OCI-LY3 (cell line): ENCODE measurements around the gene C4BPB.

ENCODE experiments used
- H2AFZ ChIP-seq: fragments of 200-600, 300-600 bp; shearing (Covaris generic); 2 replicates; pipeline ENCODE4 v1.6.0; 2014; ENCODE audit warnings: antibody characterized with exemption, low read depth, low read length
- H3K27ac ChIP-seq: fragments of 200-600, 300-600 bp; sonication (generic); 2 replicates; pipeline ENCODE4 v1.5.1; 2014; ENCODE audit warnings: mild to moderate bottlenecking, low read length, moderate library complexity, mixed read lengths
- H3K27me3 ChIP-seq: fragments of 200-600, 300-600 bp; sonication (generic); 2 replicates; pipeline ENCODE4 v1.6.1; 2014; ENCODE audit warnings: low read depth, low read length, mixed read lengths
- H3K36me3 ChIP-seq: fragments of 200-600, 300-600 bp; sonication (generic); replicated peaks from 2 replicates; pipeline ENCODE3; 2014; ENCODE audit warnings: low read depth, low read length, mixed read lengths
- H3K4me1 ChIP-seq: fragments of 300-600, 200-600 bp; sonication (generic); 2 replicates; pipeline ENCODE4 v1.6.1; 2014; ENCODE audit warnings: low read length, mixed read lengths
- H3K4me2 ChIP-seq: fragments of 200-600, 300-600 bp; sonication (generic); 2 replicates; pipeline ENCODE4 v1.6.1; 2014; ENCODE audit warnings: low read length, mixed read lengths
- H3K4me3 ChIP-seq: fragments of 300-600, 200-600 bp; sonication (generic); 2 replicates; pipeline ENCODE4 v1.5.1; 2014; ENCODE audit warnings: antibody characterized with exemption, mild to moderate bottlenecking, low read length, moderate library complexity
- H3K79me2 ChIP-seq: fragments of 300-600, 200-600 bp; shearing (Covaris generic); 2 replicates; pipeline ENCODE4 v1.6.1; 2014; ENCODE audit warnings: mild to moderate bottlenecking, low read length, mixed read lengths
- H3K9ac ChIP-seq: fragments of 300-600, 200-600 bp; shearing (Covaris generic); 2 replicates; pipeline ENCODE4 v1.6.0; 2014; ENCODE audit warnings: mild to moderate bottlenecking, low read length, moderate library complexity
- H3K9me3 ChIP-seq: fragments of 200-600, 300-600 bp; shearing (Covaris generic); 2 replicates; pipeline ENCODE4 v1.6.1; 2014; ENCODE audit warnings: low read length, mixed read lengths; ENCODE audit not compliant: insufficient read depth
- H4K20me1 ChIP-seq: fragments of 200-600, 300-600 bp; sonication (generic); 2 replicates; pipeline ENCODE4 v1.6.1; 2016; ENCODE audit warnings: low read length, mixed read lengths; ENCODE audit not compliant: insufficient read depth
- EZH2phosphoT487 ChIP-seq: fragments of 200-600 bp; shearing (Covaris generic); IDR thresholded peaks from 2 replicates; pipeline ENCODE4 v1.6.1; 2018; ENCODE audit warnings: antibody characterized with exemption, mixed run types, low read depth
- TF ChIP-seq, protein P1 (sequence below): fragments of 200-600, 300-600 bp; sonication (generic); IDR thresholded peaks from 2 replicates; pipeline ENCODE4 v1.5.1; 2014; ENCODE audit warnings: antibody characterized with exemption, low read length, low read depth

Gene C4BPB

GRCh38 chr1:207045453-207045852 lies 43.2 kb upstream of the C4BPB start:
- Histone ChIP-seq H2AFZ (no peak overlapping the region), H3K27ac (no peak overlapping the region)

GRCh38 chr1:207047505-207047904 lies 41.2 kb upstream of the C4BPB start:
- Histone ChIP-seq H4K20me1 (0 out of 2 replicates have a peak, but pooled peaks cover 5% of the 10 kb centered on the region), H3K36me3 (peaks cover 43% of the 10 kb centered on the region), H3K4me3 (no peak overlapping the region), H2AFZ (no peak overlapping the region), H3K27ac (no peak overlapping the region), H3K79me2 (peaks cover 46% of the 10 kb centered on the region), H3K27me3 (no peaks in the 10 kb centered on the region), H3K9ac (no peak overlapping the region), H3K4me2 (no peak overlapping the region), H3K9me3 (no peaks in the 10 kb centered on the region), H3K4me1 (peaks cover 17% of the 10 kb centered on the region)
- TF ChIP-seq EZH2phosphoT487, result no peak
- TF ChIP-seq, protein P1, sequence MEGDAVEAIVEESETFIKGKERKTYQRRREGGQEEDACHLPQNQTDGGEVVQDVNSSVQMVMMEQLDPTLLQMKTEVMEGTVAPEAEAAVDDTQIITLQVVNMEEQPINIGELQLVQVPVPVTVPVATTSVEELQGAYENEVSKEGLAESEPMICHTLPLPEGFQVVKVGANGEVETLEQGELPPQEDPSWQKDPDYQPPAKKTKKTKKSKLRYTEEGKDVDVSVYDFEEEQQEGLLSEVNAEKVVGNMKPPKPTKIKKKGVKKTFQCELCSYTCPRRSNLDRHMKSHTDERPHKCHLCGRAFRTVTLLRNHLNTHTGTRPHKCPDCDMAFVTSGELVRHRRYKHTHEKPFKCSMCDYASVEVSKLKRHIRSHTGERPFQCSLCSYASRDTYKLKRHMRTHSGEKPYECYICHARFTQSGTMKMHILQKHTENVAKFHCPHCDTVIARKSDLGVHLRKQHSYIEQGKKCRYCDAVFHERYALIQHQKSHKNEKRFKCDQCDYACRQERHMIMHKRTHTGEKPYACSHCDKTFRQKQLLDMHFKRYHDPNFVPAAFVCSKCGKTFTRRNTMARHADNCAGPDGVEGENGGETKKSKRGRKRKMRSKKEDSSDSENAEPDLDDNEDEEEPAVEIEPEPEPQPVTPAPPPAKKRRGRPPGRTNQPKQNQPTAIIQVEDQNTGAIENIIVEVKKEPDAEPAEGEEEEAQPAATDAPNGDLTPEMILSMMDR, result no peak

More at GRCh38 chr1:207045453-207045852, 43.2 kb upstream of the C4BPB start:
- Histone ChIP-seq H3K9ac (no peak overlapping the region), H3K36me3 (peaks cover 43% of the 10 kb centered on the region), H3K4me3 (no peak overlapping the region), H4K20me1 (0 out of 2 replicates have a peak, but pooled peaks cover 5% of the 10 kb centered on the region), H3K9me3 (no peaks in the 10 kb centered on the region), H3K79me2 (peaks cover 43% of the 10 kb centered on the region), H3K4me2 (no peak overlapping the region), H3K27me3 (no peaks in the 10 kb centered on the region), H3K4me1 (peaks cover 6% of the 10 kb centered on the region)
- TF ChIP-seq EZH2phosphoT487, result no peak
- TF ChIP-seq, protein P1, result no peak

GRCh38 chr1:207048041-207048440 lies 40.6 kb upstream of the C4BPB start:
- peaks cover 46% of the 10 kb centered on the region for H3K79me2 ChIP-seq

DNA sequence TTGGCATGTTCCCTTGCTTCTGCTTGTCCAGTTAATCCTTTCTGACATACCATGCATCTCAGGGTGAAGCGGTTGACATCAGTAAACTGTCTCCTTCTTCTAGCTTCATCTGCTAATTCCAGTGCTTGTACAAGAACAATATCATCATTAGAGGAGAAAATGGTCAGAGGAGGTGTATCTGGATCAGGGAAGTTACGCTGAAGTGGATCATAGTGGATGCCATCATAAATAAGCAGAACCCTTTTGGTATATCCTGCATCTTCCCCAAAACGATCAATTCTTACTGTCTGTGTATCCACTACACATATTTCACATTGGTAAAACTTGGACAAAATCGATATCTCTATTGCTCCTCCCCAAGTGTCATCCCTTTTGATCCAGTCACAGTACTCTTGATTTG lies 39.6 kb upstream of the C4BPB start:
- no peak overlapping the region for H2AFZ ChIP-seq
- peaks cover 33% of the 10 kb centered on the region for H3K36me3 ChIP-seq
- TF ChIP-seq, protein P1, result no peak
- no peak for TF ChIP-seq EZH2phosphoT487
- no peak overlapping the region for H3K4me2 ChIP-seq
- H3K9ac ChIP-seq, result no peak overlapping the region
- 0 out of 2 replicates have a peak, but pooled peaks cover 5% of the 10 kb centered on the region for H4K20me1 ChIP-seq
- no peak overlapping the region for H3K4me3 ChIP-seq
- no peaks in the 10 kb centered on the region for H3K9me3 ChIP-seq
- H3K4me1 ChIP-seq, result peaks cover 23% of the 10 kb centered on the region
- no peaks in the 10 kb centered on the region for H3K27me3 ChIP-seq
- H3K79me2 ChIP-seq, result peaks cover 46% of the 10 kb centered on the region
- H3K27ac ChIP-seq, result no peak overlapping the region

More at GRCh38 chr1:207048041-207048440, 40.6 kb upstream of the C4BPB start:
- Histone ChIP-seq H3K4me2 (no peak overlapping the region), H2AFZ (no peak overlapping the region), H3K27me3 (no peaks in the 10 kb centered on the region), H3K9ac (no peak overlapping the region), H3K4me3 (no peak overlapping the region), H3K4me1 (peaks cover 17% of the 10 kb centered on the region), H3K36me3 (peaks cover 38% of the 10 kb centered on the region), H4K20me1 (0 out of 2 replicates have a peak, but pooled peaks cover 5% of the 10 kb centered on the region), H3K27ac (no peak overlapping the region), H3K9me3 (no peaks in the 10 kb centered on the region)
- TF ChIP-seq EZH2phosphoT487, result no peak
- TF ChIP-seq, protein P1, result no peak
